Activated CD4-positive, alpha-beta T cell treated with anti-CD3 and anti-CD28 coated beads, Interleukin-2, amount 50 U/mL, for 48 hours (primary cell): ENCODE data around the gene CIB4.

ENCODE experiments used
- DNase-seq, 2 experiments: peaks; one replicate each; pipeline ENCODE4 v3.0.0-alpha.2; 2020

CIB4 gene

GRCh38 chr2:26619521-26619951 is 21.6 kb downstream of the CIB4 start:
- DNase-seq = no peak

- no peak for DNase-seq
Measured at GRCh38 chr2:26619096-26619495, 22.1 kb downstream of the CIB4 start.

GRCh38 chr2:26618611-26619010 is 22.6 kb downstream of the CIB4 start:
- no peak for DNase-seq

- DNase-seq = no peak
Measured at GRCh38 chr2:26617588-26618083, 23.5 kb downstream of the CIB4 start.

- no peak for DNase-seq
Measured at GRCh38 chr2:26616706-26617587, 24.2 kb downstream of the CIB4 start.

GRCh38 chr2:26615860-26616705 is 25.1 kb downstream of the CIB4 start:
- no peak for DNase-seq

GRCh38 chr2:26615336-26615859 is 25.8 kb downstream of the CIB4 start:
- no peak for DNase-seq

- no peak for DNase-seq
Measured at GRCh38 chr2:26614216-26615138, 26.7 kb downstream of the CIB4 start.

- no peak for DNase-seq
Measured at GRCh38 chr2:26613241-26614215, 27.6 kb downstream of the CIB4 start.

- no peak for DNase-seq
Measured at GRCh38 chr2:26612522-26613240, 28.5 kb downstream of the CIB4 start.

- DNase-seq = no peak
Measured at GRCh38 chr2:26612034-26612433, 29.1 kb downstream of the CIB4 start.

GRCh38 chr2:26610504-26611335 is 30.4 kb downstream of the CIB4 start:
- no peak for DNase-seq

GRCh38 chr2:26609839-26610277 is 31.3 kb downstream of the CIB4 start:
- DNase-seq = no peak

GRCh38 chr2:26609205-26609631 is 31.9 kb downstream of the CIB4 start:
- no peak for DNase-seq

GRCh38 chr2:26608557-26608956 is 32.6 kb downstream of the CIB4 start:
- DNase-seq = no peak

- DNase-seq = no peak
Measured at GRCh38 chr2:26607698-26608097, 33.5 kb downstream of the CIB4 start.

GRCh38 chr2:26606847-26607190 is 34.3 kb downstream of the CIB4 start:
- DNase-seq = no peak

GRCh38 chr2:26605999-26606846 is 34.9 kb downstream of the CIB4 start:
- DNase-seq = no peak
